Right renal pelvis (tissue), 4 donors: ENCODE data around the gene WWOX. TPM values are rescaled to one million over a fixed set of nuclear protein-coding genes. Genes with fewer than 3 reads are reported as not detected.
A peak's percentile ranks its signal among the peaks of the same experiment; 100 is the strongest.

Experiments
- DNase-seq, 4 donors: peaks; one replicate each; pipeline ENCODE4 v3.0.0-alpha.2; 2013; ENCODE audit warnings: low read depth in 4 of 4, low spot score in 3 of 4, missing footprints in 1 of 4
- polyA plus RNA-seq, 4 donors: library from polyadenylated mRNA; unstranded; fragments of 120-200 nt; gene quantifications; one replicate each; pipeline ENCODE4 v1.2.1, GENCODE V29; 2013; ENCODE audit not compliant: insufficient read length in 4 of 4

Gene WWOX
- polyA plus RNA-seq, 4 donors, result 36.7 to 43.9 (median 38.5) TPM

- no peak for DNase-seq
Observed at GRCh38 chr16:78982096-78982744, 882.8 kb downstream of the WWOX start.

GRCh38 chr16:78984324-78984723 lies 884.9 kb downstream of the WWOX start:
- DNase-seq, result no peak

- DNase-seq, result peak in 1 of 4 donors; percentile 16
Observed at GRCh38 chr16:78984887-78985464, 885.5 kb downstream of the WWOX start.

DNA sequence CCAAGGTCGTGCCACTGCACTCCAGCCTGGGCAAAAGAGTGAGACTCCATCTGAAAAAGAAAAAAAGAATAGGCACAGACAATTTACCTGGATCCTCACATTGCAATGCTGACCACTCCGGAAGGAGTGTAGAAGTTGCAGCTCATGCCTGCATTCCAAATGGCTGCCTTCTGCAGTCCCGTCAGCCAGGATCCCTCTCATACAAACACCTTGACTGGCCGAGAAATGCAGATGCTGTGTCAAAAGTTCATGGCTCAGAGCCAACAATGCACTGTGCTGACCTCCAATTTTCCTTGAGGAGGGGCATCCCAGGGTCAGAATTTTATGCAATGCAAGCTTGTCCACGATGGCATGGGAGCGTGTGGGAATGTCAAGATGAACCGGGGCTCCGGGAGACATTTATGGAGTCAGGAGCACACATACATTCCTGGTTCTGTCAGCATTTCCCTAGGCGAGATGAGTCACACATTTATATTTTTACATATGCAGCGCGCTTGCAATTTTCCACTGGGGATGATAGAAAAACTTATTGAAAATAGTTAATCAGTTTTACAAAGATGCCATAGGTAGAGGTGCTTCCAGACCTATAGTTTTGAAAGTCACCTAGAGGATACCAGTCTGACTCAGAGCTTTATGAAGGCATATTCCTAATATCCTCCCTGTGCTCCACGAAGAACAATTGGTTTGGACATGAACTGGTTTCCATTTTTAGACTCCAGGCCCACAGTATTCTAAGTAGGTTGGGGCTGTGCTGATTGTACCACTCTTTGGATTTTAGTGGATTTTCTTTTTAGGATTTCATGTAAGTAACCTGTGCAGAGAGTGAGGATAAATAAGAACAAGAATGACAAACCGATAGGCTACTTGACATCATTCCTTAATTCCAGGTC lies 886.5 kb downstream of the WWOX start:
- no peak for DNase-seq

DNA sequence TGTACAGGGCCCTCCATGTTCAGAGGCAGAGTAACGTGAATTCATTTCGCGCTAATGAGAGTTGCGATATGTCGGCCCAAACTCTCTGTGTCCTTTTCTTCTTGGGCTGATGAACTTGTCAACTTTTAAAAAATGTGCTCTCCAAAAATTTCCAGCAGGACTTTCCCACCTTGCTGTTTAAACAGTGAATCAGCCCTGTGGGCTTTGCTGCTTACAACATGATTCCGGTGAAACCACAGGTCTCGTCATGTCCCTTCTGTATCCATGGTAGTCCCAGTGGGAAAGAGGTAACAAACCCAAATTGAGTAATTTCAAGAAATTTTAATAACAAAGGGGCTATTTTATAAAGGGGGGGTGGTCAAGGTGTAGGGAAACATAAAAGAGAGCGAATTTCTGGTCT lies 888.2 kb downstream of the WWOX start:
- DNase-seq, result no peak

GRCh38 chr16:78988361-78988969 lies 889.0 kb downstream of the WWOX start:
- no peak for DNase-seq

GRCh38 chr16:78990309-78990701 lies 890.9 kb downstream of the WWOX start:
- DNase-seq, result no peak

DNA sequence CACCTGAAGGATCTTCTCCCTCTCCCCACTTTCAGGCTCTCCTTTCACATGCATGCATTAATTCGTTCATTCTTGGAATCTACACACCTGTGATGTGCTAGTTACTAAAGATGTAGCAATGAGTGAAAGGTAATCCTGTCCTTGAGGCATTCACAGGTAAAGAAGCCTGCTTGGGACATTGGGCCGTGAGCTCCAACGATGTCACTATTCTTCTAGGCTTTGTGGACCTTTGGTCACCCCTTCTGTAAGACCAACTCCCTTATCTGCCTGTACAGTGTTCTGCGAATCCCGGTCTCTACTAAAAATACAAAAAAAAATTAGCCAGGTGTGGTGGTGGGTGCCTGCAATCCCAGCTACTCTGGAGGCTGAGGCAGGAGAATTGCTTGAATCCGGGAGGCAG lies 892.5 kb downstream of the WWOX start:
- DNase-seq, result no peak

DNA sequence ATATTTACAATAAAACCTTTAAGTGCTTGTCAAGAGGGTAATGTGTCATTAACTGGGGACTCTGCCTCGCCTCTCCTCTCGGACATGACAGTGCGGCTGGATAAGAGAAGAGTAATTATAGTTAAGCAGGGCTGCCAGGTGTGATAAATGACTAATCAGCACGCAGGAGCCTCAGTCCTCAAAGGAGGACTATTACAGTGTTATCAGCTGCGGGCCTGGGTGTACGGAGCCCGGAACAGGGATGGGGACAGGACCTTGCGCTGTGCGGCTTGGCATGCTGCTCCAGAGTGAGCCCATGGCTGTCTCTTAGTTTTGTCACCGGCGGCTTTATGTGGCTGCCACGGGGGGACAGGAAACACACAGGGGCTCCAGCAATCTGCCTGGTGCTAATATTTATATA lies 893.9 kb downstream of the WWOX start:
- no peak for DNase-seq

DNA sequence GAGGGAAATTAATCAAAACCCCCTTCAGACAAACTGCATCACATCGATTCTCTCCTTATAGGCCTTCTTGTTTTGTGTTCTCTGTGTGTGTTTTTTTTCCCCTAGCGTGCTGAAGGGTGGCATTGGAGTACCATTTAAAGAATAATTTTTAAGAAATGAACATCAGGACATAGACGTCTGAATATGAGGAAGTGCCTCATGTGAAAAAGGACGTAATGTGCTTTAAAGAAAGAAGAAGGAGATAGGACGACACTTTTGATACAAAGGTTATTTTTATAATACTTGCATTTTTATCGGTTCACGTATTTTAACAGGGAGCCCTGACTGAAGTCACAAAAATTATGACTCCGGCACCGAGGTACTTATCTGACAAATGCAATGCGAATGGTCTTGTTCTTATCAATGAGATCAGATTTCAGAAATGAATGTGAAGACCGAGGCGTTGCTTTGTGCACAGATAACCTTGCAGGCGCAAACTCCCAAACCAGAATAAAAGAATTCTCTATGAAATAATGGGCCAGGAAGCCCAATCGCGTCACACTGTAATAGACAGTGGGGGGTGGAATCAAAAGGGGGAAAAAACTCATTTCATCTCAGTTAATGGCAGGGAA lies 894.8 kb downstream of the WWOX start:
- DNase-seq, result no peak

DNA sequence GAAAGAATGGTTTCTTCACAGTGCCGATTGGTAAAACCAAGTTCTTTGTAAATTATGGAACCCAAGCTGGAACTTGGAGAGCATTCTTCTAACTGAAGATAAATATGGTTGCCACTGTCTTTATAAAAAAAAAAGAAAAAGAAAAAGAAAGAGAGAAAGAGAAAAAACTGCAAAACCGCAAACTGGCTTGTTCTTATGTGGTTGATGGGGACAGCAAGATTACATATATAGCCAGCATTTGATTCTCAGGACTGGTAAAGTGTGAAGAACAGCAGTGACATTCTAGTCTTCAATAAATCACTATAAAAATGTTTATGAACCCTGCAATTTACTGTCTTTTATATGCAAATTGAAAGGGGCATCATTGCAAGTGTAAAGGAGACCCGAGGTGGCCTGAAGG lies 896.0 kb downstream of the WWOX start:
- DNase-seq, result no peak

GRCh38 chr16:78996790-78997189 lies 897.3 kb downstream of the WWOX start:
- no peak for DNase-seq

GRCh38 chr16:78998879-78999278 lies 899.4 kb downstream of the WWOX start:
- DNase-seq, result no peak

GRCh38 chr16:79001156-79001967 lies 901.9 kb downstream of the WWOX start:
- DNase-seq, result no peak

GRCh38 chr16:79003026-79003609 lies 903.7 kb downstream of the WWOX start:
- DNase-seq, result no peak

- DNase-seq, result no peak
Observed at GRCh38 chr16:79004309-79004708, 904.9 kb downstream of the WWOX start.

DNA sequence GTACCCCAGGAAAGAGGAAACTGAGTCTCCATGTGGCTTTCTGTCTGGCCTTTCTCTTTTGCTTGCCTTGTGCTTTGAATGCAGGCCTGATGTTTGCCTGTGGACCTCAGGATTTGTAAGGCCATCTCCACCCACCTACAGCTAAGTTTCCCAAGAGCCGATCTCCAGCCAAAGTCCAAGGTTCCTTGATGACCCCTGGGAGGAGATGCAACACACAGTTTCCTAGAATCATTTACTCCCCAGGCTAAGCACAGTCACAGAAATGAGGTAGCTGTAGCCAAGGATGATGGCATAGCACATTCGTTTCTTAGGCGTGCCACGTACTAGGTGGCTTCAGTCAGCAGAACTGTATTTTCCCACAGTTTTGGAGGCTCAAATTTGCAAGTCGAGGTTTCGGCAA lies 905.6 kb downstream of the WWOX start:
- DNase-seq, result no peak

- no peak for DNase-seq
Observed at GRCh38 chr16:79006206-79006605, 906.8 kb downstream of the WWOX start.

DNA sequence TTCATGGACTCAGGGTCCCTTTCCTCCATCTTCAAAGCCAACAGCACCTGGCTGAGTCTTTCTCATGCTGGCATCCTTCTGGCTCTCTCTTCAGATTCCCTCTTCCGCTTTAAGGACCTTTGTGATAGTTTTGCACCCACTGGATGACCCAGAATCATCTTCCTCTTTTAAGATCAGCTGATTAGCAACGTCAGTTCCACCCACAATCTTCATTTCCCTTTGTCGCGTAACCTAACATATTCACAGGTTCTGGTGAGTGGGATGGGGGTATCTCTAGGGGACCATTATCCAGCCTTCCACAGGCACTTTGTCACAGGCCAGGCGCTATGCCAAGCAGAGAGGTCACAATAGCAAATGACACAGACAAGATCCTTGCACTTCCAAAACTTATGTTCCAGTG lies 907.3 kb downstream of the WWOX start:
- DNase-seq, result no peak

- DNase-seq, result no peak
Observed at GRCh38 chr16:79007614-79008013, 908.2 kb downstream of the WWOX start.
